HTR-8/SVneo (cell line): ENCODE measurements around the gene CAMP.
"Not testable (repeated sequence)": the region's sequence is repeated elsewhere in the genome, so short reads cannot be mapped to it uniquely, and the experiment has no call there.

Experiments
- DNase-seq: peaks from one replicate; pipeline ENCODE4 v3.0.0; 2011; ENCODE audit warnings: low spot score, mixed read lengths; ENCODE audit not compliant: insufficient read length
- FAIRE-seq: peaks from 2 replicates; lab custom pipeline; 2011; peaks lifted over from hg19 to GRCh38; lab: Jason Lieb, UNC

Gene CAMP

DNA sequence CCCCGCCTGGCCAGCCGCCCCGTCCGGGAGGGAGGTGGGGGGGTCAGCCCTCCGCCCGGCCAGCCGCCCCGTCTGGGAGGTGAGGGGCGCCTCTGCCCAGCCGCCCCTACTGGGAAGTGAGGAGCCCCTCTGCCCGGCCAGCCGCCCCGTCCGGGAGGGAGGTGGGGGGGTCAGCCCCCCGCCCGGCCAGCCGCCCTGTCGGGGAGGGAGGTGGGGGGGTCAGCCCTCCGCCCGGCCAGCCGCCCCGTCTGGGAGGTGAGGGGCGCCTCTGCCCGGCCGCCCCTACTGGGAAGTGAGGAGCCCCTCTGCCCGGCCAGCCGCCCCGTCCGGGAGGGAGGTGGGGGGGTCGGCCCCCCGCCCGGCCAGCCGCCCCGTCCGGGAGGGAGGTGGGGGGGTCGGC, 11.5 kb upstream of the CAMP start:
- not testable (repeated sequence) for FAIRE-seq

GRCh38 chr3:48214225-48214624, 9.1 kb upstream of the CAMP start:
- FAIRE-seq: no peak
- DNase-seq: no peak

More for the DNA sequence above, 11.5 kb upstream of the CAMP start:
- DNase-seq: not testable (repeated sequence)

DNA sequence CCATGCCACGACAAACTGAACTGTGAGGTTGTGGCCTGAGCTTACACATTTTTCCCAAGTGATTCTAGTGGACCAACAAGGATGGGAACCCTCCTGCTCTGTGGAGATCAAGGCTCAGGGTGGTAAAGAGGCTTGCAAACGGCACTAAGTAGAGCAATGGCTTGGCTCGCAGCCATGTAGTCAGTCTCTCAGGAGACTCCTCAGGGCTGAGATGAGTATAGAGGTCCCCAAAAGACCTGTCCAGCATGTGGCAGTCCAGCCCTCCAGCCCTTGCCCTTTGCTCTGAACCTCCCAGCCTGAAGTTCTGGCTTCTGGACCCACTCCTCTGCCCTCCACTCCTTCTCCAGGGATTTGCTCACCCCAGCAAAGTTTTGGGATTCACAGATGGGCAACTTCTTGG, 8.3 kb upstream of the CAMP start:
- DNase-seq: no peak
- FAIRE-seq: no peak

GRCh38 chr3:48215466-48215865, 7.8 kb upstream of the CAMP start:
- DNase-seq (no peak), FAIRE-seq (no peak)

DNA sequence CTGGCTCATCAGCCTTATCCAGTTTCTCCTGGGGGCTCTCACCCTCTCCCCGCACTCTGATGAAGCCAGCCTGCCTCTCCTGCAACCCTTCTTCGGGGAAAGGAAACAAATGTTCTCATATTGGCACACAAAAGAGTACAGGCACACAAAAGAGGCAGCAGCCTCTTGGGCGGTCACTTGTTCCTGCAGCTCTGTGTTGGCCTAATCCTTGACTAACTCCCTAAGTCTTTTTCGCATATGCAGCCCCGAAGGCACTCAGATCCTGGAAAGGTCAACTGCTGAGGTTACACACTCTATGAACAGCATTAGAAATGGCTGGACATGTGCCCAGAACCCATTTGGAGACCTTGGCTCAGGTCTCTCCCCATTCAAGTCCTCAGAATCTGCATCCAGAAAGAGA, 7.4 kb upstream of the CAMP start:
- DNase-seq (no peak), FAIRE-seq (no peak)

GRCh38 chr3:48217449-48217848, 5.8 kb upstream of the CAMP start:
- FAIRE-seq (no peak), DNase-seq (no peak)

- FAIRE-seq: no peak
- no peak for DNase-seq
These were observed 4.8 kb upstream of the CAMP start for GRCh38 chr3:48218537-48218936.

DNA sequence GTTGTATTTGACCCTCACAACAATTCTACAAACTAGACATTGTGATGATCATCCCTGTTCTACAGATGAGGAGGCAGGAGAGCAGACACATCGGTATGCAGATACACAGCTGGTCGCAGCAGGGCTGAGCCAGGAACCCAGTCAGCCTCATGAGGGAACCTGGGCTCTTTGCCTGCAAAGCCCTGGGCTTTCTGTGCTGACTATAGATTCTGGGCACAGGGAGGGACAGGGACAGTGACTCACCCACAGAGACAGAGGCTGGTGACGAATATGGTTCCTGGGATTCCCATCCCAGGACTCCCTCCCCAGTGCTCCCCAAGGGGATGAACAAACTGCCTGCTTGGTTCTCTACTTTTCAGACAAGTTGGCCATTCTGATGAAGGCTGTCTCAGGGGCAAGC, 3.8 kb upstream of the CAMP start:
- no peak for DNase-seq
- FAIRE-seq: no peak

GRCh38 chr3:48220746-48221145, 2.5 kb upstream of the CAMP start:
- DNase-seq (no peak), FAIRE-seq (no peak)

DNA sequence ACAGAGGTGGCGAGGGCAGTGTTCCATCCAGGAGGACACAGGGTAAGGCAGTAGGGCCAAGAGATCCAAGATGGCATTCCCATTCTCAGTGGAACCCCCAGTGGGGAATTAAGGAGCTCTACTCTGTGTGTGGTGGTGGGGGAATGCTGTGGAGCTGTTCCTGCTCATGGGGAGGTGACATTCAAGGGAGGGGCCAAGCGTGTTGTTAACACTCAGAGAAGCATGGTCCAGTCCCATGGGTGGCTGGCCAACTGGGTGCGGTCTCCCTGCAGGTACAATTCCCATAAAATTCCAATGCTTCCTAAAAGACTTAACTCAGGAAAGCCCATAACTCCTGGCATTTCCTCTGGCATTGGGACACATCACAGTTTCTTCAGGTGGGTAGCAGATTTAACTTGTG, 2.3 kb downstream of the CAMP start:
- DNase-seq (no peak), FAIRE-seq (no peak)

- FAIRE-seq (no peak), DNase-seq (no peak)
These were observed 3.6 kb downstream of the CAMP start for GRCh38 chr3:48226939-48227338.

GRCh38 chr3:48232232-48232631, 8.9 kb downstream of the CAMP start:
- no peak for FAIRE-seq
- no peak for DNase-seq

- FAIRE-seq (peak; percentile 88), DNase-seq (peak; percentile 79)
These were observed 9.4 kb downstream of the CAMP start for GRCh38 chr3:48232734-48233133.

GRCh38 chr3:48233542-48233941, 10.2 kb downstream of the CAMP start:
- no peak for FAIRE-seq
- no peak for DNase-seq

DNA sequence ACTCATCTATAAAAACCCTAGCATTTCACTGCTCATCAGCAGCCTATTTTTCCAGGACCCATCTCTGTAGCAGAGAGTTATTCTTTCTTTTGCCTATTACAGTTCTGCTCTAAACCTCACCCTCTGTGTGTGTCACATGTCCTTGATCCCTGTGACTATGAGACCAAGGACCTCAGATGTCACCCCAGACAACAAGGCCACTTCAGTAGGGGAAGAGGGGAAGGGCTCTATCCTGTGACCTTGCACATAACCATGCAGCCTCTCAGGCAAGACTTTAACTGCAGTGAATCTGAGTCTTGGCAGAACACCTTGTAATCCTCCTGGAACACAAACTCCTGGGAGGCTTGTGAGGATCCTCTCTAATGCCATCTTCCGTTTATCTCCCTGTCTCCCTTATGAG, 13.2 kb downstream of the CAMP start:
- no peak for DNase-seq
- FAIRE-seq: no peak

GRCh38 chr3:48238531-48239085, 15.3 kb downstream of the CAMP start:
- FAIRE-seq: no peak
- no peak for DNase-seq

- DNase-seq (no peak), FAIRE-seq (no peak)
These were observed 17.0 kb downstream of the CAMP start for GRCh38 chr3:48240000-48240963.

GRCh38 chr3:48241796-48242455, 18.6 kb downstream of the CAMP start:
- DNase-seq (no peak), FAIRE-seq (no peak)

- no peak for FAIRE-seq
These were observed 20.6 kb downstream of the CAMP start for GRCh38 chr3:48243886-48244285.

GRCh38 chr3:48244461-48244860, 21.2 kb downstream of the CAMP start:
- DNase-seq (no peak), FAIRE-seq (no peak)

More at GRCh38 chr3:48243886-48244285, 20.6 kb downstream of the CAMP start:
- DNase-seq: no peak

DNA sequence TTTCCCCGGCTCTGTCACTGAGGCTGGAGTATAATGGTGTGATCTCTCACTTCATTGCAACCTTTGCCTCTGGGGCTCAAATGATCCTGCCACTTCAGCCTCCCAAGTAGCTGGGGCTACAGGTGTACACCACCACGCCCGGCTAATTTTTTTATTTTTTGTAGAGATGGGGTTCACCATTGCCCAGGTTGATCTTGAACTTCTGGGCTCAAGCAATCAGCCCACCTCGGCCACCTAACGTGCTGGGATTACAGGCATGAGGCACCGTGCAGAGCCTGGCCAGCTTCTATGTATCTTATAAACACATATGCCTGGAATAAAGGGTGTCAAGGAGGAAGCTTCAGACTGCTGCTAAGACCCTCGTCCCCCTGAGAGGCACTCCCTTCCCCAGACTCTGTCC, 21.8 kb downstream of the CAMP start:
- FAIRE-seq: no peak
- DNase-seq: no peak
